OCI-LY3 (cell line): ENCODE measurements around the gene CDK5R2.

Experiments
- H2AFZ ChIP-seq: fragments of 200-600, 300-600 bp; shearing (Covaris generic); 2 replicates; pipeline ENCODE4 v1.6.0; 2014; ENCODE audit warnings: antibody characterized with exemption, low read depth, low read length
- H3K27ac ChIP-seq: fragments of 200-600, 300-600 bp; sonication (generic); 2 replicates; pipeline ENCODE4 v1.5.1; 2014; ENCODE audit warnings: mild to moderate bottlenecking, low read length, moderate library complexity, mixed read lengths
- H3K27me3 ChIP-seq: fragments of 200-600, 300-600 bp; sonication (generic); 2 replicates; pipeline ENCODE4 v1.6.1; 2014; ENCODE audit warnings: low read depth, low read length, mixed read lengths
- H3K36me3 ChIP-seq: fragments of 200-600, 300-600 bp; sonication (generic); replicated peaks from 2 replicates; pipeline ENCODE3; 2014; ENCODE audit warnings: low read depth, low read length, mixed read lengths
- H3K4me1 ChIP-seq: fragments of 300-600, 200-600 bp; sonication (generic); 2 replicates; pipeline ENCODE4 v1.6.1; 2014; ENCODE audit warnings: low read length, mixed read lengths
- H3K4me2 ChIP-seq: fragments of 200-600, 300-600 bp; sonication (generic); 2 replicates; pipeline ENCODE4 v1.6.1; 2014; ENCODE audit warnings: low read length, mixed read lengths
- H3K4me3 ChIP-seq: fragments of 300-600, 200-600 bp; sonication (generic); 2 replicates; pipeline ENCODE4 v1.5.1; 2014; ENCODE audit warnings: antibody characterized with exemption, mild to moderate bottlenecking, low read length, moderate library complexity
- H3K79me2 ChIP-seq: fragments of 300-600, 200-600 bp; shearing (Covaris generic); 2 replicates; pipeline ENCODE4 v1.6.1; 2014; ENCODE audit warnings: mild to moderate bottlenecking, low read length, mixed read lengths
- H3K9ac ChIP-seq: fragments of 300-600, 200-600 bp; shearing (Covaris generic); 2 replicates; pipeline ENCODE4 v1.6.0; 2014; ENCODE audit warnings: mild to moderate bottlenecking, low read length, moderate library complexity
- H3K9me3 ChIP-seq: fragments of 200-600, 300-600 bp; shearing (Covaris generic); 2 replicates; pipeline ENCODE4 v1.6.1; 2014; ENCODE audit warnings: low read length, mixed read lengths; ENCODE audit not compliant: insufficient read depth
- H4K20me1 ChIP-seq: fragments of 200-600, 300-600 bp; sonication (generic); 2 replicates; pipeline ENCODE4 v1.6.1; 2016; ENCODE audit warnings: low read length, mixed read lengths; ENCODE audit not compliant: insufficient read depth
- CTCF ChIP-seq: fragments of 200-600, 300-600 bp; sonication (generic); IDR thresholded peaks from 2 replicates; pipeline ENCODE4 v1.5.1; 2014; ENCODE audit warnings: antibody characterized with exemption, low read length, low read depth
- EZH2phosphoT487 ChIP-seq: fragments of 200-600 bp; shearing (Covaris generic); IDR thresholded peaks from 2 replicates; pipeline ENCODE4 v1.6.1; 2018; ENCODE audit warnings: antibody characterized with exemption, mixed run types, low read depth

Gene CDK5R2

GRCh38 chr2:218959761-218960308 lies 369 bp downstream of the CDK5R2 start:
- peak overlapping the region; percentile 94 for H3K4me3 ChIP-seq
- no peaks in the 10 kb centered on the region for H4K20me1 ChIP-seq
- H3K9me3 ChIP-seq: no peaks in the 10 kb centered on the region
- H3K4me1 ChIP-seq: peaks cover 5% of the 10 kb centered on the region; the same call in 1 of the 2 replicates
- no peak overlapping the region for H2AFZ ChIP-seq
- H3K4me2 ChIP-seq: peak overlapping the region; percentile 70
- no peak overlapping the region for H3K27ac ChIP-seq
- TF ChIP-seq EZH2phosphoT487 (no peak), CTCF (no peak)
- peak overlapping the region; percentile 32; the same call in 1 of the 2 replicates for H3K9ac ChIP-seq
- H3K79me2 ChIP-seq: no peaks in the 10 kb centered on the region
- no peaks in the 10 kb centered on the region for H3K27me3 ChIP-seq
- no peaks in the 10 kb centered on the region for H3K36me3 ChIP-seq

GRCh38 chr2:218960309-218961165 lies 1.1 kb downstream of the CDK5R2 start:
- Histone ChIP-seq H3K27ac (no peak overlapping the region), H4K20me1 (no peaks in the 10 kb centered on the region), H3K9ac (no peak overlapping the region), H3K4me1 (peaks cover 5% of the 10 kb centered on the region; the same call in 1 of the 2 replicates), H2AFZ (no peak overlapping the region), H3K36me3 (no peaks in the 10 kb centered on the region), H3K4me3 (no peak overlapping the region), H3K9me3 (no peaks in the 10 kb centered on the region), H3K4me2 (no peak overlapping the region), H3K79me2 (no peaks in the 10 kb centered on the region), H3K27me3 (no peaks in the 10 kb centered on the region)
- TF ChIP-seq EZH2phosphoT487: no peak

GRCh38 chr2:218961229-218961628 lies 1.8 kb downstream of the CDK5R2 start:
- Histone ChIP-seq H3K9me3 (no peaks in the 10 kb centered on the region), H3K27ac (no peak overlapping the region), H3K4me1 (peaks cover 5% of the 10 kb centered on the region; the same call in 1 of the 2 replicates), H3K27me3 (no peaks in the 10 kb centered on the region), H3K79me2 (no peaks in the 10 kb centered on the region), H2AFZ (no peak overlapping the region), H3K9ac (no peak overlapping the region), H3K36me3 (no peaks in the 10 kb centered on the region), H3K4me2 (no peak overlapping the region), H3K4me3 (no peak overlapping the region), H4K20me1 (no peaks in the 10 kb centered on the region)
- no peak for TF ChIP-seq EZH2phosphoT487
- no peak for TF ChIP-seq CTCF

GRCh38 chr2:218961651-218962570 lies 2.4 kb downstream of the CDK5R2 start:
- H3K9me3 ChIP-seq: no peaks in the 10 kb centered on the region
- TF ChIP-seq CTCF: no peak
- no peak for TF ChIP-seq EZH2phosphoT487
- H3K4me1 ChIP-seq: peaks cover 5% of the 10 kb centered on the region; the same call in 1 of the 2 replicates
- no peaks in the 10 kb centered on the region for H3K79me2 ChIP-seq
- no peaks in the 10 kb centered on the region for H4K20me1 ChIP-seq
- H3K27ac ChIP-seq: no peak overlapping the region
- H3K4me2 ChIP-seq: no peak overlapping the region
- H3K27me3 ChIP-seq: no peaks in the 10 kb centered on the region
- H2AFZ ChIP-seq: no peak overlapping the region
- no peak overlapping the region for H3K9ac ChIP-seq
- no peaks in the 10 kb centered on the region for H3K36me3 ChIP-seq
- no peak overlapping the region for H3K4me3 ChIP-seq
